ENCODE results near the gene PKN3.

Gene PKN3

DNA sequence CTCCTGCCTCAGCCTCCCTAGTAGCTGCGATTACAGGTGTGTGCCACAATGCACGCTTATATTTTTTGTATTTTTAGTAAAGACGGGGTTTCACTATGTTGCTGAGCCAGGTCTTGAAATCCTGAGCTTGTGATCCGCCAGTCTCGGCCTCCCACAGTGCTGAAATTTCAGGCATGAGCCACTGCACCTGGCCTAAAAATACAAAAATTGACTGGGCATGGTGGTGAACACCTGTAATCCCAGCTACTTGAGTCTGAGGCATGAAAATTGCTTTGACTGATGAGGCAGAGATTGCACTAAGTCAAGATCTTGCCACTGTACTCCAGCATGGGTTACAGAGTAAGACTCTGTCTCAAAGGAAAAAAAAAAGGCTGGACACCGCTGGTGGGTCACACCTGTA lies 32.5 kb upstream of the PKN3 start:
- no peak for DNase-seq (ENCODE audit: low read depth)
- H3K4me3 ChIP-seq (ENCODE audit: control insufficient read depth, low read depth, low read length) = no peak overlapping the region
- TF ChIP-seq, protein P1, sequence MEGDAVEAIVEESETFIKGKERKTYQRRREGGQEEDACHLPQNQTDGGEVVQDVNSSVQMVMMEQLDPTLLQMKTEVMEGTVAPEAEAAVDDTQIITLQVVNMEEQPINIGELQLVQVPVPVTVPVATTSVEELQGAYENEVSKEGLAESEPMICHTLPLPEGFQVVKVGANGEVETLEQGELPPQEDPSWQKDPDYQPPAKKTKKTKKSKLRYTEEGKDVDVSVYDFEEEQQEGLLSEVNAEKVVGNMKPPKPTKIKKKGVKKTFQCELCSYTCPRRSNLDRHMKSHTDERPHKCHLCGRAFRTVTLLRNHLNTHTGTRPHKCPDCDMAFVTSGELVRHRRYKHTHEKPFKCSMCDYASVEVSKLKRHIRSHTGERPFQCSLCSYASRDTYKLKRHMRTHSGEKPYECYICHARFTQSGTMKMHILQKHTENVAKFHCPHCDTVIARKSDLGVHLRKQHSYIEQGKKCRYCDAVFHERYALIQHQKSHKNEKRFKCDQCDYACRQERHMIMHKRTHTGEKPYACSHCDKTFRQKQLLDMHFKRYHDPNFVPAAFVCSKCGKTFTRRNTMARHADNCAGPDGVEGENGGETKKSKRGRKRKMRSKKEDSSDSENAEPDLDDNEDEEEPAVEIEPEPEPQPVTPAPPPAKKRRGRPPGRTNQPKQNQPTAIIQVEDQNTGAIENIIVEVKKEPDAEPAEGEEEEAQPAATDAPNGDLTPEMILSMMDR (conservative IDR thresholded peaks at IDR 0.05; ENCODE audit: control insufficient read depth, insufficient read depth, low read depth, low read length) = no peak

GRCh38 chr9:128675382-128675781 lies 26.9 kb upstream of the PKN3 start:
- DNase-seq (ENCODE audit: low read depth) = no peak
- H3K4me3 ChIP-seq (ENCODE audit: control insufficient read depth, low read depth, low read length) = no peak overlapping the region
- TF ChIP-seq, protein P1 (conservative IDR thresholded peaks at IDR 0.05; ENCODE audit: control insufficient read depth, insufficient read depth, low read depth, low read length) = no peak

DNA sequence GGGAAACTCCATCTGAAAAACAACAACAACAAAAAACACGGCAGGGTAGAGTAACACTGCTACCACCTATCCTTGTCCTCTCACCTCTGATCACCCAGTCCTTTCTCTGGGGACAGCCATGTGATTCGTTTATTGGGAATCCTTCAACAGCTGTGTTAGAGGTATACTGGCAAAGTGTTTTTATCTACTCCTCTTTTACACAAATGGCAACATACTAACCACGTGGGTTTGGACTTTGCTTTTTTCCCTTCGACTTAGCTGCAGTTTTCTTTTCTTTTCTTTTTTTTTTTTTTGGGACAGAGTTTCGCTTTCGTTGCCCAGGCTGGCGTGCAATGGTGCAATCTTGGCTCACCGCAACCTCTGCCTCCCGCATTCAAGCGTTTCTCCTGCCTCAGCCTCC lies 24.5 kb upstream of the PKN3 start:
- DNase-seq (ENCODE audit: low read depth) = no peak
- H3K4me3 ChIP-seq (ENCODE audit: control insufficient read depth, low read depth, low read length) = no peak overlapping the region
- TF ChIP-seq, protein P1 (conservative IDR thresholded peaks at IDR 0.05; ENCODE audit: control insufficient read depth, insufficient read depth, low read depth, low read length) = no peak

- H3K4me3 ChIP-seq (ENCODE audit: control insufficient read depth, low read depth, low read length) = peak overlapping the region; percentile 80
- peak; percentile 52 for DNase-seq (ENCODE audit: low read depth)
These were observed 18.8 kb upstream of the PKN3 start for GRCh38 chr9:128683340-128684064.

GRCh38 chr9:128684065-128684324 lies 18.3 kb upstream of the PKN3 start:
- peak overlapping the region; percentile 80 for H3K4me3 ChIP-seq (ENCODE audit: control insufficient read depth, low read depth, low read length)
- no peak for DNase-seq (ENCODE audit: low read depth)
- TF ChIP-seq, protein P1 (conservative IDR thresholded peaks at IDR 0.05; ENCODE audit: control insufficient read depth, insufficient read depth, low read depth, low read length) = no peak

More at GRCh38 chr9:128683340-128684064, 18.8 kb upstream of the PKN3 start:
- TF ChIP-seq, protein P1 (conservative IDR thresholded peaks at IDR 0.05; ENCODE audit: control insufficient read depth, insufficient read depth, low read depth, low read length) = no peak

DNA sequence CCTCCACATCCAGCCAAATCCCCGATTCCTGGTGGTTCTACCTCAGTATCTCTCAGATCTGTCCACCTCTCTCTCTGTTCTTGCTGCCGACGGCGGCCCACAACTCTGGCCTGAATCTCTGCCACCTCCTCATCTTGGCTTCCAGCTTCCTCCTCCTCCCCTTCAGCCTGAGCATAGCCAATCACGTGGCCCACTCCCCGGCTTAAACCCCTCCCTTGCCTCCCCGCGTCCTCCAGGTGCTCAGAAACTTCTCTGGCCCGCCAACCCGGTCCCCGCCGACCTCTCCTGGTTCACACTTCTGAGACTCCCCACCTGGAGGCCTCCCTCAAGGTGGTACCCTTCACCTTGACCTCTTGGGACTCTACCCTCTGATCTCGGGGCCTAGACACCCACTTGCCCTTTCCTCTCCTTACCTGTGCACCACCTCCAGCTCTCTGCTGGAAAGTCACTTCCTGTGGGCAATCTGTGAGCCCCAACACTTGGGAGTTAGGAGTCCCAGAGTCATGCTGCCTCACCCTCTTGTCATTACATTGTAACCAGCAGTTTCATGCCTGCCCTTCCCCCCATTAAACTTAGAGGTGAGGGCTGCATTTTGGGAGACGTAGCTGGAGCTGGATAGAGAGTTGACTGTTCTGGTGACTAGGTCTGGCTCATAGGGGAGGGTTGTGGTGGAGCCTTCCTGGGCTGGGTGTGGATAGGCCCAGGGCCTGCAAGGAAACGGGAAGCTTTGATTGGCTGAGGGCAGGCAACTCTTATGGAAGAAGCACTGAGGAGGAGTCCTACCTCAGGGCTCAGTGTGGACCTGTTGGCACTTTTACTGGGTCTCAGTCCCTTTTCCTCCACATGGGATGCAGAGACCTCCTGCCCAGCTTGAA lies 17.7 kb upstream of the PKN3 start:
- peak overlapping the region; percentile 80 for H3K4me3 ChIP-seq (ENCODE audit: control insufficient read depth, low read depth, low read length)
- TF ChIP-seq, protein P1 (conservative IDR thresholded peaks at IDR 0.05; ENCODE audit: control insufficient read depth, insufficient read depth, low read depth, low read length) = no peak

More for the DNA sequence above, 17.7 kb upstream of the PKN3 start:
- peak; percentile 85 for DNase-seq (ENCODE audit: low read depth)

Measured in fibroblast of mammary gland (primary cell).